H1 (cell line): Measurements from ENCODE around the gene NTNG2. TPM values are rescaled to one million over a fixed set of nuclear protein-coding genes. Genes with fewer than 3 reads are reported as not detected.
A peak's percentile ranks its signal among the peaks of the same experiment; 100 is the strongest.

Experiments
- CTCF ChIA-PET: fragments of 300-600 bp; sonication (Branson Sonifier 250); formaldehyde crosslinking; loops from one replicate; lab custom pipeline; 2021; ENCODE audit not compliant: partially characterized antibody; lab: Charles Lee
- POLR2A ChIA-PET: fragments of 300-600 bp; sonication (Branson Sonifier 250); formaldehyde crosslinking; loops from one replicate; lab custom pipeline; 2021; ENCODE audit warnings: inconsistent platforms; ENCODE audit not compliant: partially characterized antibody; lab: Charles Lee
- DNase-seq, 2 experiments: peaks; one replicate each; pipeline versions ENCODE4 v3.0.0 to v3.0.0-alpha.2; 2010 to 2022; ENCODE audit warnings: low spot score in 2 of 2, low read depth in 1 of 2, mixed read lengths in 1 of 2
- FAIRE-seq: peaks from 2 replicates; lab custom pipeline; 2011; peaks lifted over from hg19 to GRCh38; lab: Jason Lieb, UNC
- H2AFZ ChIP-seq: 2 replicates; pipeline ENCODE4 v1.8.1; 2012; ENCODE audit warnings: low read length, inconsistent platforms
- H2AK5ac ChIP-seq: 2 replicates; pipeline ENCODE4 v1.6.1; 2013; ENCODE audit warnings: low read depth, low read length
- H2BK120ac ChIP-seq: replicated peaks from 2 replicates; pipeline ENCODE3; 2013; ENCODE audit warnings: low read depth, low read length, inconsistent platforms
- H2BK12ac ChIP-seq: 2 replicates; pipeline ENCODE4 v1.6.1; 2013; ENCODE audit warnings: low read depth, low read length
- H2BK15ac ChIP-seq: 2 replicates; pipeline ENCODE4 v1.6.1; 2013; ENCODE audit warnings: low read length
- H2BK20ac ChIP-seq: 2 replicates; pipeline ENCODE4 v1.6.1; 2013; ENCODE audit warnings: low read length
- H2BK5ac ChIP-seq: 2 replicates; pipeline ENCODE4 v1.6.1; 2013; ENCODE audit warnings: low read depth, low read length
- H3K14ac ChIP-seq: 2 replicates; pipeline ENCODE4 v1.6.1; 2013; ENCODE audit warnings: inconsistent platforms; ENCODE audit not compliant: insufficient read length
- H3K18ac ChIP-seq: 2 replicates; pipeline ENCODE4 v1.6.1; 2013; ENCODE audit warnings: low read length; ENCODE audit errors: extremely low read depth
- H3K23ac ChIP-seq: 2 replicates; pipeline ENCODE4 v1.6.1; 2013; ENCODE audit warnings: inconsistent platforms; ENCODE audit not compliant: insufficient read length
- H3K23me2 ChIP-seq: 2 replicates; pipeline ENCODE4 v1.6.1; 2013; ENCODE audit warnings: low read depth, low read length
- H3K27ac ChIP-seq: 2 replicates; pipeline ENCODE4 v1.6.1; 2011; ENCODE audit warnings: low read depth, low read length, inconsistent platforms
- H3K27me3 ChIP-seq, 4 experiments: replicated peaks in 1 of 4; 1 replicate in 1 of 4; 2 replicates in 3 of 4; pipeline versions ENCODE4 v1.6.1 to v1.8.1; 2011 to 2013; ENCODE audit warnings: low read length in 3 of 4, mild to moderate bottlenecking in 3 of 4, inconsistent platforms in 2 of 4, mixed read lengths in 2 of 4, moderate library complexity in 1 of 4; ENCODE audit not compliant: control insufficient read depth in 3 of 4, insufficient read depth in 3 of 4; ENCODE audit errors: extremely low read depth in 1 of 4
- H3K36me3 ChIP-seq, 4 experiments: 2 replicates each; pipeline versions ENCODE4 v1.6.1 to v1.8.1; 2011 to 2013; ENCODE audit warnings: mild to moderate bottlenecking in 4 of 4, low read length in 3 of 4, moderate library complexity in 2 of 4, control low read depth in 1 of 4, inconsistent platforms in 1 of 4; ENCODE audit not compliant: insufficient read depth in 4 of 4, control insufficient read depth in 2 of 4
- H3K4ac ChIP-seq: replicated peaks from 2 replicates; pipeline ENCODE3; 2013; ENCODE audit warnings: low read length, low read depth, mixed read lengths, inconsistent platforms; ENCODE audit not compliant: insufficient read length
- H3K4me1 ChIP-seq, 4 experiments: replicated peaks in 1 of 4; 1 replicate in 1 of 4; 2 replicates in 3 of 4; pipeline versions ENCODE4 v1.6.1 to v1.8.1; 2011 to 2013; ENCODE audit warnings: low read length in 3 of 4, inconsistent platforms in 2 of 4, mixed read lengths in 1 of 4; ENCODE audit not compliant: insufficient read depth in 4 of 4, control insufficient read depth in 3 of 4
- H3K4me2 ChIP-seq, 2 experiments: 2 replicates each; pipeline versions ENCODE4 v1.6.1 to v1.8.1; 2011 to 2013; ENCODE audit warnings: low read depth in 2 of 2, low read length in 2 of 2, control low read depth in 1 of 2, inconsistent platforms in 1 of 2, mild to moderate bottlenecking in 1 of 2; ENCODE audit not compliant: insufficient read depth in 1 of 2
- H3K4me3 ChIP-seq, 4 experiments: fragments of 200-600, 300-600 bp in 1 of 4; sonication (generic), shearing (Covaris generic), sonication (Bioruptor Twin) in 1 of 4; 2 replicates each; pipeline versions ENCODE4 v1.5.1 to v1.8.1; 2011 to 2016; ENCODE audit warnings: low read length in 4 of 4, low read depth in 3 of 4, control low read depth in 2 of 4, inconsistent platforms in 2 of 4, mild to moderate bottlenecking in 2 of 4, mixed read lengths in 1 of 4, moderate library complexity in 1 of 4; ENCODE audit not compliant: insufficient read depth in 2 of 4; ENCODE audit errors: extremely low read depth in 1 of 4
- H3K56ac ChIP-seq: replicated peaks from 2 replicates; pipeline ENCODE3; 2013; ENCODE audit warnings: low read depth, mild to moderate bottlenecking, mixed read lengths, low read length, inconsistent platforms; ENCODE audit not compliant: insufficient read length
- H3K79me1 ChIP-seq: 2 replicates; pipeline ENCODE4 v1.6.1; 2013; ENCODE audit warnings: low read depth, low read length, control low read depth
- H3K79me2 ChIP-seq, 2 experiments: 2 replicates each; pipeline versions ENCODE4 v1.6.1 to v1.8.1; 2012 to 2013; ENCODE audit warnings: low read length in 2 of 2, mild to moderate bottlenecking in 2 of 2, inconsistent platforms in 1 of 2; ENCODE audit not compliant: insufficient read depth in 2 of 2, control insufficient read depth in 1 of 2
- H3K9ac ChIP-seq, 4 experiments: replicated peaks in 1 of 4; 1 replicate in 1 of 4; 2 replicates in 3 of 4; pipeline versions ENCODE4 v1.6.1 to v1.8.1; 2011 to 2013; ENCODE audit warnings: low read depth in 3 of 4, low read length in 3 of 4, control low read depth in 2 of 4, mild to moderate bottlenecking in 2 of 4, moderate library complexity in 2 of 4, inconsistent platforms in 1 of 4; ENCODE audit errors: extremely low read depth in 1 of 4
- H3K9me3 ChIP-seq, 2 experiments: 2 replicates each; pipeline versions ENCODE4 v1.6.1 to v1.8.1; 2012 to 2013; ENCODE audit warnings: mild to moderate bottlenecking in 2 of 2, moderate library complexity in 2 of 2, control low read depth in 1 of 2, inconsistent platforms in 1 of 2, low read depth in 1 of 2, low read length in 1 of 2, mixed read lengths in 1 of 2; ENCODE audit not compliant: insufficient read depth in 2 of 2
- H4K20me1 ChIP-seq, 2 experiments: replicated peaks in 1 of 2; 2 replicates each; pipeline versions ENCODE3 to v1.8.1; 2011 to 2013; ENCODE audit warnings: inconsistent platforms in 2 of 2, low read length in 2 of 2, mild to moderate bottlenecking in 1 of 2; ENCODE audit not compliant: insufficient read depth in 2 of 2, control insufficient read depth in 1 of 2
- H4K5ac ChIP-seq: 2 replicates; pipeline ENCODE4 v1.6.1; 2013; ENCODE audit warnings: low read length, low read depth, mixed read lengths, inconsistent platforms; ENCODE audit not compliant: insufficient read length
- H4K8ac ChIP-seq: 2 replicates; pipeline ENCODE4 v1.8.0; 2013; ENCODE audit warnings: mild to moderate bottlenecking, moderate library complexity, low read length, inconsistent platforms; ENCODE audit not compliant: insufficient read depth; ENCODE audit errors: extremely low read depth
- H4K91ac ChIP-seq: replicated peaks from 2 replicates; pipeline ENCODE3; 2013; ENCODE audit warnings: low read length, mixed read lengths, inconsistent platforms; ENCODE audit not compliant: insufficient read length
- BACH1 ChIP-seq: IDR thresholded peaks from 2 replicates; pipeline ENCODE4 v1.6.1; 2012; ENCODE audit warnings: low read length, improper control_type of control experiment
- BRCA1 ChIP-seq: IDR thresholded peaks from 2 replicates; pipeline ENCODE4 v1.6.1; 2012; ENCODE audit warnings: low read depth, low read length, improper control_type of control experiment
- CBX8 ChIP-seq: fragments of 300-800, 300-1000 bp; sonication (generic); IDR thresholded peaks from 2 replicates; pipeline ENCODE4 v1.7.1; 2016; ENCODE audit warnings: low read depth, low read length, borderline replicate concordance
- CEBPB ChIP-seq: IDR thresholded peaks from 2 replicates; pipeline ENCODE4 v1.6.1; 2012; ENCODE audit warnings: low read depth, low read length
- CREB1 ChIP-seq: IDR thresholded peaks from 2 replicates; pipeline ENCODE4 v1.6.1; 2012; ENCODE audit warnings: inconsistent platforms
- GABPA ChIP-seq: IDR thresholded peaks from 2 replicates; pipeline ENCODE4 v1.6.1; 2011; ENCODE audit warnings: mild to moderate bottlenecking, low read length, moderate library complexity, borderline replicate concordance; ENCODE audit not compliant: insufficient read depth
- HDAC6 ChIP-seq: IDR thresholded peaks from one replicate; pipeline ENCODE4 v1.7.1; 2012; ENCODE audit warnings: low read depth, mild to moderate bottlenecking, inconsistent platforms, low read length, moderate library complexity
- KDM5A ChIP-seq: fragments of 200-600 bp; IDR thresholded peaks from 2 replicates; pipeline ENCODE4 v1.7.1; 2012; ENCODE audit warnings: mild to moderate bottlenecking, low read length, inconsistent platforms, mixed read lengths
- POLR2AphosphoS5 ChIP-seq: IDR thresholded peaks from 2 replicates; pipeline ENCODE4 v1.6.1; 2011; ENCODE audit warnings: low read depth, low read length
- RAD21 ChIP-seq, 2 experiments: IDR thresholded peaks in 1 of 2; conservative IDR thresholded peaks in 1 of 2; 2 replicates each; pipeline ENCODE4 v1.6.1; 2011; ENCODE audit warnings: low read depth in 2 of 2, low read length in 2 of 2, improper control_type of control experiment in 1 of 2, inconsistent platforms in 1 of 2, mild to moderate bottlenecking in 1 of 2, moderate library complexity in 1 of 2
- SAP30 ChIP-seq: fragments of 300-600 bp; sonication (generic); IDR thresholded peaks from 2 replicates; pipeline ENCODE4 v1.7.1; 2012; ENCODE audit warnings: low read length, moderate library complexity, mild to moderate bottlenecking, inconsistent platforms; ENCODE audit not compliant: insufficient read depth, insufficient replicate concordance
- SP1 ChIP-seq: IDR thresholded peaks from 2 replicates; pipeline ENCODE4 v1.6.1; 2011; ENCODE audit warnings: low read depth, low read length
- SRF ChIP-seq: IDR thresholded peaks from 2 replicates; pipeline ENCODE4 v1.6.1; 2011; ENCODE audit warnings: mild to moderate bottlenecking, low read depth, low read length, moderate library complexity
- TAF1 ChIP-seq: IDR thresholded peaks from 2 replicates; pipeline ENCODE4 v1.6.1; 2011; ENCODE audit warnings: mild to moderate bottlenecking, low read depth, low read length
- WGBS, 2 experiments: shearing (Covaris generic) in 1 of 2; methylation state at CpG; one replicate each; pipeline versions ENCODE4 v1.1.6 to v1.1.7; 2013 to 2015; ENCODE audit warnings: low lambda C conversion rate in 2 of 2, mixed read lengths in 2 of 2, inconsistent platforms in 1 of 2, low coverage in 1 of 2, missing lambda C conversion rate in 1 of 2; ENCODE audit not compliant: insufficient replicate concordance in 2 of 2, insufficient coverage in 1 of 2, insufficient read length in 1 of 2; ENCODE audit errors: extremely low coverage in 1 of 2, missing lambda C conversion rate in 1 of 2; 5-methylcytosine and 5-hydroxymethylcytosine counted together
- polyA plus RNA-seq, 7 experiments: library from polyadenylated mRNA; depleted of rRNA in 3 of 7; stranded (reverse) in 5 of 7; unstranded in 2 of 7; fragments of >200 nt in 5 of 7; fragments of 200-250 nt in 2 of 7; gene quantifications; 1 replicate in 5 of 7; 2 replicates in 1 of 7; 4 replicates in 1 of 7; pipeline versions ENCODE4 v1.2.1 to v1.2.3, GENCODE V29; 2011 to 2013; ENCODE audit warnings: missing spikeins in 2 of 7, mixed read lengths in 2 of 7
- total RNA-seq: library from RNA; stranded (reverse); fragmentation: NEBNext Ultra II Directional; extraction: Animal tissue kit (Norgen Biotek cat#: 25700); gene quantifications from 2 replicates; pipeline ENCODE4 v1.2.1, GENCODE V29; 2021

NTNG2 gene
- total and polyA plus RNA-seq, 2 of the 8 experiments (the other 6 are each of a cell fraction or from before 2014, with no cell fraction given): 1.4 to 1.5 TPM

DNA sequence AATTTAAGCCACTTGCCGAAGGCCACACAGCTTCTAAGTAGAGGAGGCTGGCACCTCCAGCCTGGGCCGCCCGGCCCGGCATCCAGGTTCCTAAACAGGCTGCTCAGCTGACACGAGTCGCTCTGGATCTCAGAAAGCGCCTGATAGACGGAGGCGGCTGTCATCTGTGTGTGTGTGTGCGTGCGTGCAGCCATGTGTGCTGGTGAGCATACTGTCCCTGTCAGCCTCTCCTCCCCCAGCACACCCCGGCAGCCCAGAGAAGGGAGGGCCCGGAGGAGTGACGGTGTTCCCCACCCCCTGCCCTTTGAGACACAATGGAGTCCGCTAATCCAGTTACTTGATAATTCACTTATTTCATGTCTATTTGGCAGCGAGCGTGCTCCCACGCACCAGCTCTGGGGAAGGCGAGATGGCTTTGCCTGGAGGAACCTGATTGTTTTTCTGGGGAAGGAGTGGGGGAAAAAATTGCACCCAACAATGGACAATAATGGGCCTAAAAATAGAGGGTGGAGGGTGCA is 20.0 kb downstream of the NTNG2 start:
- Histone ChIP-seq H4K5ac (no peak overlapping the region), H3K79me2 (no peaks in the 10 kb centered on the region), H3K9me3 (no peaks in the 10 kb centered on the region), H3K23ac (no peak overlapping the region), H3K27me3 (peaks cover 0 to 9% (median 8%) of the 10 kb centered on the region in 4 experiments; a peak in 6 of 7 replicates), H3K4me1 (peaks cover 8 to 38% (median 30%) of the 10 kb centered on the region in 4 experiments), H4K8ac (no peak overlapping the region), H2AFZ (no peak overlapping the region), H4K91ac (no peak overlapping the region), H3K27ac (no peak overlapping the region), H2BK15ac (0 out of 2 replicates have a peak overlapping the region, but pooled peaks have one; percentile 46), H3K18ac (no peak overlapping the region; the same call in 1 of the 2 replicates), H3K4me3 (no peak overlapping the region), H3K9ac (no peak overlapping the region), H2BK20ac (0 out of 2 replicates have a peak overlapping the region, but pooled peaks have one; percentile 32), H2AK5ac (no peak overlapping the region), H3K23me2 (no peaks in the 10 kb centered on the region), H3K79me1 (no peaks in the 10 kb centered on the region), H2BK12ac (0 out of 2 replicates have a peak overlapping the region, but pooled peaks have one; percentile 68), H3K4me2 (no peak overlapping the region), H2BK120ac (no peak overlapping the region), H2BK5ac (no peak overlapping the region), H3K36me3 (no peaks in the 10 kb centered on the region), H3K4ac (no peak overlapping the region), H4K20me1 (no peaks in the 10 kb centered on the region), H3K14ac (no peak overlapping the region), H3K56ac (no peak overlapping the region)
- ChIA-PET POLR2A (interaction anchor here (1.2 to 1.5 kb wide), 2 partner anchors 9 to 12 kb away, joined by 3 read pairs; no protein-coding TSS in a partner anchor), CTCF (interaction anchor here (1.1 to 15.4 kb wide), 10 partner anchors 13 to 203 kb away, joined by 3 to 203 read pairs (median 4); no protein-coding TSS in a partner anchor)
- WGBS, 2 experiments: 88% methylated on average over 19 of the region's 19 CpGs; no CpG with 5 or more reads in 1 of the 2 experiments
- no peak for FAIRE-seq
- no peak for DNase-seq
- TF ChIP-seq GABPA: no peak
- no peak for TF ChIP-seq BACH1
- TF ChIP-seq CBX8: no peak
- TF ChIP-seq POLR2AphosphoS5: no peak
- no peak for TF ChIP-seq SP1
- TF ChIP-seq CREB1: no peak
- no peak for TF ChIP-seq SRF
- TF ChIP-seq TAF1: no peak
- TF ChIP-seq KDM5A: no peak
- no peak for TF ChIP-seq BRCA1
- no peak for TF ChIP-seq SAP30
- TF ChIP-seq CEBPB: no peak
- no peak for TF ChIP-seq HDAC6
- TF ChIP-seq RAD21 (IDR thresholded peaks at IDR 0.05 in 1 of 2, conservative IDR thresholded peaks at IDR 0.05 in 1 of 2; ENCODE audit: low read depth in 2 of 2, low read length in 2 of 2): no peak
